Esophagus muscularis mucosa (tissue), 4 donors: Measurements from ENCODE around the gene ANTKMT. TPM values are rescaled to one million over a fixed set of nuclear protein-coding genes. Genes with fewer than 3 reads are reported as not detected.
"Not testable (repeated sequence)": the region's sequence is repeated elsewhere in the genome, so short reads cannot be mapped to it uniquely, and the experiment has no call there.

Experiments used
- DNase-seq: peaks from one replicate; pipeline ENCODE4 v3.0.0-alpha.2; 2017; ENCODE audit errors: extremely low spot score
- H3K27ac ChIP-seq, 4 donors: fragments of 200-600 bp; sonication (generic); replicated peaks in 1 of 4; 1 replicate in 3 of 4; 2 replicates in 1 of 4; pipeline ENCODE4 v1.5.1; 2016 to 2019; ENCODE audit warnings: mild to moderate bottlenecking in 1 of 4
- H3K27me3 ChIP-seq, 4 donors: fragments of 200-600 bp; sonication (generic); one replicate each; pipeline versions ENCODE4 v1.5.1 to v1.6.0; 2016 to 2019
- H3K36me3 ChIP-seq, 4 donors: fragments of 200-600 bp; sonication (generic); one replicate each; pipeline ENCODE4 v1.5.1; 2016 to 2019
- H3K4me1 ChIP-seq, 4 donors: fragments of 200-600 bp; sonication (generic); one replicate each; pipeline ENCODE4 v1.5.1; 2016 to 2019
- H3K4me3 ChIP-seq, 4 donors: fragments of 200-600 bp; sonication (generic); 1 replicate in 2 of 4; 2 replicates in 2 of 4; pipeline ENCODE4 v1.5.1; 2016 to 2019; ENCODE audit warnings: mild to moderate bottlenecking in 4 of 4, moderate library complexity in 1 of 4
- H3K9me3 ChIP-seq, 4 donors: fragments of 200-600 bp; sonication (generic); 1 replicate in 3 of 4; 2 replicates in 1 of 4; pipeline ENCODE4 v1.5.1; 2016 to 2019
- CTCF ChIP-seq, 3 experiments: fragments of 200-600 bp in 2 of 3; fragments of 450-650 bp in 1 of 3; sonication (generic) in 2 of 3; IDR thresholded peaks; one replicate each; pipeline ENCODE4 v1.5.1; 2017 to 2019; ENCODE audit warnings: antibody characterized with exemption in 3 of 3, mild to moderate bottlenecking in 2 of 3, moderate library complexity in 1 of 3
- EP300 ChIP-seq: sonication (generic); formaldehyde crosslinking; IDR thresholded peaks from one replicate; pipeline ENCODE4 v1.6.1; 2017; ENCODE audit warnings: antibody characterized with exemption
- POLR2A ChIP-seq: fragments of 450-650 bp; IDR thresholded peaks from one replicate; pipeline ENCODE4 v1.6.1; 2017; ENCODE audit warnings: antibody characterized with exemption, moderate library complexity, mild to moderate bottlenecking, low read depth
- POLR2AphosphoS5 ChIP-seq, 2 donors: sonication (generic); formaldehyde crosslinking; IDR thresholded peaks; one replicate each; pipeline ENCODE4 v1.6.1; 2017; ENCODE audit warnings: antibody characterized with exemption in 2 of 2
- WGBS: methylation state at CpG from one replicate; pipeline ENCODE4 v1.1.5; 2018; 5-methylcytosine and 5-hydroxymethylcytosine counted together
- intact Hi-C: fragments of 100-400 bp; cut with DNase I; formaldehyde crosslinking; loops from one replicate; pipeline ENCODE4 v1.15.1; 2023
- total RNA-seq, 4 donors: library from RNA; depleted of rRNA; stranded (reverse); fragments of >200 nt; gene quantifications; one replicate each; pipeline versions ENCODE4 v1.1.0 to v1.2.1, GENCODE V29; 2016

Gene ANTKMT
- total RNA-seq, 4 donors from 2014 or later: 26.5 to 48.6 (median 40.3) TPM

- no peak for DNase-seq
- Histone ChIP-seq H3K4me3 (no peak overlapping the region), H3K27ac (no peak overlapping the region), H3K9me3 (no peaks in the 10 kb centered on the region), H3K36me3 (no peaks in the 10 kb centered on the region), H3K4me1 (peaks cover 17 to 56% (median 45%) of the 10 kb centered on the region in 4 donors), H3K27me3 (peaks cover 0 to 71% (median 51%) of the 10 kb centered on the region in 4 donors)
- intact Hi-C loops: loop anchor here (1.0 to 2.0 kb wide), 2 partner anchors 32 to 74 kb away; no protein-coding TSS in a partner anchor
- no peak for TF ChIP-seq CTCF (IDR thresholded peaks at IDR 0.05)
- no peak for TF ChIP-seq POLR2AphosphoS5 (IDR thresholded peaks at IDR 0.05)
- no peak for TF ChIP-seq POLR2A
- no peak for TF ChIP-seq EP300
- 74% methylated on average over 10 of the region's 12 CpGs for WGBS
Observed at GRCh38 chr16:711084-711483, 9.9 kb upstream of the ANTKMT start.

GRCh38 chr16:711548-712320, 9.2 kb upstream of the ANTKMT start:
- no peaks in the 10 kb centered on the region for H3K9me3 ChIP-seq
- no peak overlapping the region for H3K27ac ChIP-seq
- no peak for DNase-seq
- 14% methylated on average over 14 of the region's 25 CpGs for WGBS
- TF ChIP-seq EP300 (no peak), POLR2AphosphoS5 (IDR thresholded peaks at IDR 0.05) (peak in 1 of 2 donors; percentile 32), POLR2A (no peak), CTCF (IDR thresholded peaks at IDR 0.05) (peak; percentile 93 to 96 (median 94))
- H3K36me3 ChIP-seq: peaks cover 0 to under 1% (median 0%) of the 10 kb centered on the region in 4 donors
- no peak overlapping the region for H3K4me3 ChIP-seq
- intact Hi-C loops: loop anchor here (1.0 to 2.0 kb wide), 2 partner anchors 31 to 74 kb away; no protein-coding TSS in a partner anchor
- H3K4me1 ChIP-seq: peaks cover 20 to 56% (median 45%) of the 10 kb centered on the region in 4 donors
- peaks cover 0 to 65% (median 45%) of the 10 kb centered on the region in 4 donors for H3K27me3 ChIP-seq

GRCh38 chr16:712740-713250, 8.2 kb upstream of the ANTKMT start:
- intact Hi-C loops, H3K4me3 ChIP-seq, DNase-seq, H3K36me3 ChIP-seq, H3K27ac ChIP-seq, H3K9me3 ChIP-seq: not testable (repeated sequence)
- TF ChIP-seq CTCF (IDR thresholded peaks at IDR 0.05) (peak in 2 of 3 experiments; percentile 18 to 29), POLR2AphosphoS5 (IDR thresholded peaks at IDR 0.05) (peak in 1 of 2 donors; percentile 19)
- 58% methylated on average over 12 of the region's 13 CpGs for WGBS
- peaks cover 0 to 54% (median 37%) of the 10 kb centered on the region in 4 donors for H3K27me3 ChIP-seq
- H3K4me1 ChIP-seq: peaks cover 23 to 67% (median 51%) of the 10 kb centered on the region in 4 donors

- peaks cover 0 to 10% (median 3%) of the 10 kb centered on the region in 4 donors for H3K36me3 ChIP-seq
- 62% methylated on average over 9 of the region's 11 CpGs for WGBS
- DNase-seq: no peak
- H3K27me3 ChIP-seq: peaks cover 0 to 41% (median 24%) of the 10 kb centered on the region in 4 donors
- TF ChIP-seq POLR2AphosphoS5 (IDR thresholded peaks at IDR 0.05) (no peak), POLR2A (no peak), EP300 (no peak), CTCF (IDR thresholded peaks at IDR 0.05) (no peak)
- no peaks in the 10 kb centered on the region for H3K9me3 ChIP-seq
- intact Hi-C loops: no loop called here
- H3K4me3 ChIP-seq: peak overlapping the region in 3 of 4 donors; percentile 68 to 86 (median 86)
- peaks cover 24 to 76% (median 56%) of the 10 kb centered on the region in 4 donors for H3K4me1 ChIP-seq
- H3K27ac ChIP-seq: no peak overlapping the region
Observed at GRCh38 chr16:714079-714478, 6.9 kb upstream of the ANTKMT start.
